NOMO-1 (cell line): ENCODE data around the gene RNF38.
"Not testable (repeated sequence)": the region's sequence is repeated elsewhere in the genome, so short reads cannot be mapped to it uniquely, and the experiment has no call there.

Experiments
- DNase-seq, 2 experiments: peaks; one replicate each; lab custom pipeline; 2025; ENCODE audit not compliant: unreplicated experiment in 2 of 2; lab: John Stamatoyannopoulos, UW

The RNF38 gene

DNA sequence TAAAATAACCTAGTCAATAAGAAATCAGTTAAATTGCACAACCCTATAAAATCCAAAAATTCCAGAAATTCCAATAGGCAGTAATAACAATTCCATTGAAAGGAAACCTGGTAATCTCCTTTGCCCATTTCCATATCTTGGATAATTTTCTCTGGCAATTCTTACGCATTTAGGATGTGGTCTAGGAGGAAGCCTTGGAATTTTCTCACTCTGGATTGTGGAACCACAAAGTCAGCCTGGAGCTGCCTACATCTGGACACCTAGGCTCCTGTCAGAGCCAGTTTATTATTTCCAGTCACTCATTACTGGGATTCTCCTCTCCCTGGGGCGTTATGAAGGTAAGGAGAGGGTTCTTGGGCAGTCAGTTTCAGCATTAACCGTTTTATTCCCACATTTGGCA is 101.5 kb downstream of the RNF38 start:
- DNase-seq: no peak

DNA sequence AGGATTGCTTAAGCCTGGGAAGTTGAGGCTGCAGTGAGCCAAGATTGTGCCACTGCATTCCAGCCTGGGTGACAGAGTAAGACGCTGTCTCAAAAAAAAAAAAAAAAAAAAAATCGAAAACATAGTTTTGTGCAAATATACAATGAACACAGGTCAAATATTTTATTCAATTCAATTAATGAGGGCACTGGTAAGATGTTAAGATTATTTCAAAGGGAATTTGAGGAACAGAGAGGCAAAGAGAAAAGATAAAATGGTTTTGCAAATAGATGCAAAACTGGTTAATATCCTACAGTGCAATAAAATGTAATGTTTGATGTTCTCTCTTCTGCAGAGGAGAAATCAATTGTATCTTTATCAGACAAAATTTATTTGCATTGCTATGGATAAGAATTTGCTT is 102.3 kb downstream of the RNF38 start:
- no peak for DNase-seq

DNA sequence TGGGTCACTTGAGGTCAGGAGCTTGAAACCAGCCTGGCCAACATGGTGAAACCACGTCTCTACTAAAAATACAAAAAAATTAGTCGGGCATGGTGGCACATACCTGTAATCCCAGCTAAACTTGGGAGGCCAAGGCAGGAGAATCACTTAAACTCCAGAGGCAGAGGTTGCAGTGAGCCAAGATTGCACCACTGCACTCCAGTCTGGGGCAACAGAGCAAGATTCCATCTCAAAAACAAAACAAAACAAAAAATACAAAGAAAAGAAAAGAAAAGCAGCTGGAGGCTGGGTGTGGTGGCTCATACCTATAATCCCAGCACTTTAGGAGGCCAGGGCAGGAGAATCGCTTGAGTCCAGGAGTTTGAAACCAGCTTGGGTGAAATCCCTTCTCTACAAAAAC is 105.1 kb downstream of the RNF38 start:
- DNase-seq: not testable (repeated sequence)

DNA sequence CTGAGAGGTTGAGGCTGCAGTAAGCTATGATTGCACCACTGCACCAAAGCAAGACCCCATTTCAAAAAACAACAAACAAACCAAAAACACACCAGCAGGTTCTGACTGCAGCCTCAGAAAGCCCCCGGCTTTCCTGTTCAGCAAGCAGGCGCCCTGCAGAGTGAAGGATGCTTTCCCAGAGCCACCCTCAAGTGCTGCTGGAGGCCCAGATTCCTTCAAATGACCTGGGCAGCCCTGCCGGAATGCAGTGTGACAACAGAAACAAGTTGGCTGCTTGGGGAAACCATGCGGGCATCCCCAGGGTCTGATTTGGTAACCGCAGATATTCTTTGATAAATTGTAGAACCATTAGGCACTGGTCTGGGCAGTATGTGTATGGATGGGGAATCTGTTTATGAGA is 106.2 kb downstream of the RNF38 start:
- no peak for DNase-seq

DNA sequence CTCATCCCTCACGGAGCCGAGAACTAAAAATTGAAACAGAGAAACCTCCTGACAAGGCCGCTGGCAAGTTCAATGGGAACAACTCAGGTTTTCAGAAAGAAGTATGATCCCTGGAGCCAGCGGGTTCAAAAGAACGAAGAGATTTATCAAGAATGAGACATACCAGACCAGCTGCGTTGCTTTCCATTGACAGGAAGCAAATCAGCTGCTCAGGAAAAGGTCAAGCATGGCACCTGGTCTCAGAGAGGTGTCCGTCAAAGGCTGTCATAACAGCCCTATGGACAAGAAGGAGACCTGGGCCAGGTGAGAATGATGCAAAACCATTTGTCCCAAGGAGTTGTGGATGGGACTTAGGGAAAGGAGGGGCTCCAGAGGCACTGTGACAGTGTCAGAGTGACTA is 106.9 kb downstream of the RNF38 start:
- no peak for DNase-seq

DNA sequence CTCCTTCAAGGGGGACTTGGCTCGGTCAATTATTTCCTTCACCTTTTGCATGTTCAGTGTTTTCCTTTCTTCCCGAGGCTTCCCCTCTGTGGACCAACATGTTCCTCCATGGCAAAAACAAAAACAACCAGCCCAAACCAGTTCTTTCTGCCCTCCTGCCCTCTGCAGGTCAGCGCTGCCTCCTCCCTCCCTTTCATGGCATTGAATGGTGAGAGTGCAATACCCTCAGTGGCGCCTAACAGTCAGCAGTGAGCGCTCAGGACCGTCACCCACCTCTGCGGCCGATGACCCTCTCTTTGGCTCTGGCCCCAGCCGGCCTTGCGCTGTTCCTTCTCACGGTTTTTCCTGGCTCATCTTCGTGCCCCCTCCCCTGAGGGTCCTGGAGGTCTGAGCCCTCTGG is 107.4 kb downstream of the RNF38 start:
- no peak for DNase-seq

DNA sequence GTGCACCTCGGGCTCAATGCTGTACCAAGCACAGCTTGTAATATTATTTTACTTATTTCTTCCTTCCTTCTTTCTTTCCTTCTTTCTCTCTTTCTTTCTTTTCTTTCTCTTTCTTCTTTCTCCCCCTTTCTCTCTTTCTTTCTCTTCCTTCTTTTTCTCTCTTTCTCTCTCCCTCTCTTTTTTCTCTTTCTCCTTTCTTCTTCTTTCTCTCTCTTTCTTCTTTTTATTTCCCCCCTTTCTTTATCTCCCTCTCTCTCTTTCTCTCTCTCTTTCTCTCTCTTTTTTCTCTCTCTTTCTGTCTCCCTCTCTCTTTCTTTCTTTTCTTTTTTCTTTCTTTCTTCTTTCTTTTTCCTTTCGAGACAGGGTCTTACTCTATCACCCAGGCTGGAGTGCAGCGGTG is 109.1 kb downstream of the RNF38 start:
- DNase-seq: no peak

DNA sequence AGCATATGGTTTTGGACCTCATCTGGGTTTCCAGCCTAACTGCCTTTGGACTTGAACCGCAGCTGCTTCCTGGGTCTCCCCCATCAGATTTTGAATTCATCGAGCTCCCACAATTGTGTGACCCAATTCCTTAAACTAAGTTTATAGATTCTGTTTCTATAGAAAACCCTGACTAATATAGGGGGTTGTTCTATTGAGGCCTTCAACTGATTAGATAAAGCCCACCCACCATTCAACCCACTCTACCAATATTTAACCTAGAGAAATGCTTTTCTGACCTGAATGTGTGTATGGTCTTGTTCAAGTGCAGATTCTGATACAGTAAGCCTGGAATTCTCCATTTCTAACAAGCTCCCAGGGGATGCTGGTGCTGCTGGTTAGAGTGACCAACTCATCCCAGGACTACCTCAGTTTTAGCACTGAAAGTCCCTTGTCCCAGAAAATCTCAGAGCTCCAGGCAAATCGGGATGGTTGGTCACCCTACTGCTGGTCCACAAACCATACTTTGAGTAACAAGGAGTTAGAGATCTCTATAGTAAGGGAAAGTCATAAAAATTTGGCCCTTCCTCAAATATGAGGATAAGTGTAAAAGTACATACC is 110.1 kb downstream of the RNF38 start:
- no peak for DNase-seq

DNA sequence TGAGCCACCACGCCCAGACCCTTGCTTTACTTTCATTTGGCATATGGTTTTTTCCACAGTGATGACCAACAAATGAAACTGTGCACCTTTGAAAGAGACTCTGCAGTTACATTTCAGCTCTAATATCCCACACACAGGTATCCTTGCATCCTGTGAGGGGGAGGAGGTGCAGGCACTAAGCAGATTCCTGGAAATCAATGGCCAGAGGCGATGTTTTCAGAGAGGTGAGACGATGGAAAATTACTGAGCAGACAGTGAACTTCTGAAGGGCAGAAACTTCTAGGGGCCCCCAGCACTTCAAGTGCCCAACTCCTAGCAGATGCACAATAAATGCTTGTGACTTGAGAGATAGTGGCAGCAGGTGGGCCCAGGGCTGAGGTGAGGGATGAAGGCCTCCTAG is 112.0 kb downstream of the RNF38 start:
- DNase-seq: no peak
